Ovary (tissue), 9 donors: ENCODE measurements around the gene ABCF2. TPM values are rescaled to one million over a fixed set of nuclear protein-coding genes. Genes with fewer than 3 reads are reported as not detected.
A peak's percentile ranks its signal among the peaks of the same experiment; 100 is the strongest.

Source experiments
- DNase-seq, 5 donors: peaks; one replicate each; pipeline ENCODE4 v3.0.0-alpha.2; 2019 to 2020
- H3K27ac ChIP-seq, 2 donors: fragments of 200-600 bp; one replicate each; pipeline versions ENCODE4 v1.5.1 to v1.8.0; 2019 to 2022
- H3K27me3 ChIP-seq: fragments of 200-600 bp; one replicate; pipeline ENCODE4 v1.8.0; 2022
- H3K36me3 ChIP-seq: fragments of 200-600 bp; sonication (generic); one replicate; pipeline ENCODE4 v1.5.1; 2019
- H3K4me1 ChIP-seq: one replicate; pipeline ENCODE4 v1.8.1; 2013; ENCODE audit warnings: mild to moderate bottlenecking, moderate library complexity; ENCODE audit not compliant: insufficient read depth
- H3K4me3 ChIP-seq: fragments of 200-600 bp; sonication (generic); one replicate; pipeline ENCODE4 v1.5.1; 2017
- H3K9me3 ChIP-seq, 2 donors: fragments of 200-600 bp in 1 of 2; sonication (generic) in 1 of 2; one replicate each; pipeline versions ENCODE4 v1.5.1 to v1.8.1; 2013 to 2019; ENCODE audit warnings: mild to moderate bottlenecking in 1 of 2, moderate library complexity in 1 of 2
- WGBS, 3 donors: extraction: QIAGEN DNeasy Blood & Tissue Kit in 1 of 3; methylation state at CpG; one replicate each; pipeline versions ENCODE4 v1.1.5 to v1.1.7; 2013 to 2017; 5-methylcytosine and 5-hydroxymethylcytosine counted together
- intact Hi-C, 4 donors: fragments of 100-400 bp; cut with DNase I; formaldehyde crosslinking; loops; one replicate each; pipeline versions ENCODE4 v1.11.0 to v1.15.1; 2022 to 2023
- microRNA counts: library from miRNA; unstranded; fragments of <30 nt; microRNA quantifications from one replicate; lab custom pipeline; 2016
- polyA plus RNA-seq, 2 donors: library from polyadenylated mRNA; stranded (reverse); fragments of 200-250 nt in 1 of 2; fragments of 350-450 nt in 1 of 2; fragmentation: Illumina TruSeq in 1 of 2; extraction: RNeasy Lipid Tissue Mini Kit (QIAGEN cat#74804) in 1 of 2; gene quantifications; one replicate each; pipeline ENCODE4 v1.2.3, GENCODE V29; 2013 to 2014
- total RNA-seq, 7 donors: library from RNA; depleted of rRNA in 2 of 7; stranded (reverse); fragments of >200 nt in 2 of 7; fragmentation: NEBNext Ultra II Directional in 3 of 7; extraction: Animal tissue kit (Norgen Biotek cat#: 25700) in 3 of 7; gene quantifications; one replicate each; pipeline versions ENCODE4 v1.1.0 to v1.2.4, GENCODE V29; 2016 to 2023
- TF ChIP-seq, protein P1 (sequence below), 3 donors: fragments of 450-650 bp in 2 of 3; fragments of 200-600 bp in 1 of 3; IDR thresholded peaks; one replicate each; pipeline versions ENCODE4 v1.5.1 to v1.8.0; 2016 to 2022; ENCODE audit warnings: antibody characterized with exemption in 3 of 3, mild to moderate bottlenecking in 1 of 3
- donor health status: DM: no; HTN: no; CAD: no; lungs with moderate emphysema.
- donor health status: DM: no; HTN: no; CAD: no.
- donor health status: Bipolar disorder and iron deficiency.
- donor health status: DM: yes; HTN: yes; CAD: no.
- donor health status: DM: no; HTN: no; CAD: no.
- donor health status: DM: yes; HTN: yes; CAD: no.

The ABCF2 gene
- total and polyA plus RNA-seq, 9 donors, result 13.6 to 40.3 (median 27.6) TPM

DNA sequence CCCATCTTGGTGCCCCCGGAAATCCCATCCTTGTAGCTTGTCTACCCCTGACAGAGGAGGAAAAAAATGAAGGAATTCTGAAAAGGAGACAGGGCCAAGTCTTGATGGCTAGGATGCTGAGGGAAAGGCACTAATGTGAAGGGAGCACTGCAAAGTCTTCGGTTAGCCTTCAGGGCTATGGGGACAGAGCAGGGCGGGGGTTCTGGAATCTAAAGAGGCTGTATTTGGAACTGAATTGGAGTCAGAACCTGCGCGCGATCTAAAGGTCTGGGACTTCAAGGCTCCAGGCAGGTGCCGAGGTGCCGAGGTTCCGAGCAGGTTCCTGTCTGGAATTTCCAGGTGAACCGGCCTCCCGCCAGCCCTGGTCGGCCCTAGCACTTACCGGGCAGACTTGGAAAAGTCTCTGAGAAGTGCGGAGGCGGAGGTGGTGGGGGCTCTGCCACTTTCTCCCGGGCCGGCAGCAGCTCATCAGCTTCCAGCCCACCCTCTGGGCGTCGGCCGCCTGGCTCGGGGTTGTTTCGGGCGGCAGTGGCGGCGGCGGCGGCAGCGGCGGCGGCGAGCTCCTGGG, 60.3 kb downstream of the ABCF2 start:
- Histone ChIP-seq H3K9me3 (no peaks in the 10 kb centered on the region), H3K27ac (no peak overlapping the region), H3K4me1 (peaks cover 5% of the 10 kb centered on the region), H3K36me3 (no peaks in the 10 kb centered on the region), H3K4me3 (peak overlapping the region; percentile 24), H3K27me3 (peaks cover 3% of the 10 kb centered on the region)
- TF ChIP-seq, protein P1, sequence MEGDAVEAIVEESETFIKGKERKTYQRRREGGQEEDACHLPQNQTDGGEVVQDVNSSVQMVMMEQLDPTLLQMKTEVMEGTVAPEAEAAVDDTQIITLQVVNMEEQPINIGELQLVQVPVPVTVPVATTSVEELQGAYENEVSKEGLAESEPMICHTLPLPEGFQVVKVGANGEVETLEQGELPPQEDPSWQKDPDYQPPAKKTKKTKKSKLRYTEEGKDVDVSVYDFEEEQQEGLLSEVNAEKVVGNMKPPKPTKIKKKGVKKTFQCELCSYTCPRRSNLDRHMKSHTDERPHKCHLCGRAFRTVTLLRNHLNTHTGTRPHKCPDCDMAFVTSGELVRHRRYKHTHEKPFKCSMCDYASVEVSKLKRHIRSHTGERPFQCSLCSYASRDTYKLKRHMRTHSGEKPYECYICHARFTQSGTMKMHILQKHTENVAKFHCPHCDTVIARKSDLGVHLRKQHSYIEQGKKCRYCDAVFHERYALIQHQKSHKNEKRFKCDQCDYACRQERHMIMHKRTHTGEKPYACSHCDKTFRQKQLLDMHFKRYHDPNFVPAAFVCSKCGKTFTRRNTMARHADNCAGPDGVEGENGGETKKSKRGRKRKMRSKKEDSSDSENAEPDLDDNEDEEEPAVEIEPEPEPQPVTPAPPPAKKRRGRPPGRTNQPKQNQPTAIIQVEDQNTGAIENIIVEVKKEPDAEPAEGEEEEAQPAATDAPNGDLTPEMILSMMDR (IDR thresholded peaks at IDR 0.05), result no peak
- DNase-seq, result no peak
- intact Hi-C loops, result loop anchor here in 1 of 4 donors (5.0 kb wide), 1 partner anchor 39 kb away; no protein-coding TSS in a partner anchor
- 8 to 19% (median 9%) methylated on average over 19 to 31 of the region's 31 CpGs for WGBS, 3 donors

MicroRNAs within 50 kb of the gene (microRNA counts, 767-probe panel; counts per million panel counts)
- microRNA hsa-miR-671-3p (lab: Ali Mortazavi, UCI) (530 counts per million, percentile 78 among the panel's probes with 10 or more counts), microRNA hsa-miR-671-5p (lab: Ali Mortazavi, UCI) (530 counts per million, percentile 78 among the panel's probes with 10 or more counts)

Other genes with a start within 250 kb of the ABCF2 start
- 10 to 100 TPM in 2 of 7 donors, 1 to 10 TPM in 5; 2.0 to 26.3 (median 8.0) TPM for gene KCNH2, start 248.9 kb downstream of the ABCF2 start, total RNA-seq
- gene KCNH2, start 248.9 kb downstream of the ABCF2 start, polyA plus RNA-seq, result 1 to 10 TPM; 3.0 to 5.0 TPM
- gene NOS3, start 236.2 kb downstream of the ABCF2 start, total RNA-seq, result 10 to 100 TPM in 1 of 7 donors, 1 to 10 TPM in 6; 2.9 to 26.0 (median 5.4) TPM
- gene NOS3, start 236.2 kb downstream of the ABCF2 start, polyA plus RNA-seq, result 1 to 10 TPM; 1.0 to 8.9 TPM
- gene ATG9B, start 202.7 kb downstream of the ABCF2 start, total RNA-seq, result 1 to 10 TPM in 1 of 7 donors, under 1 TPM in 6; 0.18 to 1.0 (median 0.40) TPM
- gene ATG9B, start 202.7 kb downstream of the ABCF2 start, polyA plus RNA-seq, result under 1 TPM; 0.03 to 0.19 TPM
- 10 to 100 TPM; 15.5 to 45.2 (median 29.1) TPM for gene ABCB8, start 198.8 kb downstream of the ABCF2 start, total RNA-seq
- 10 to 100 TPM in 1 of 2 donors, 1 to 10 TPM in 1; 6.1 to 14.7 TPM for gene ABCB8, start 198.8 kb downstream of the ABCF2 start, polyA plus RNA-seq
- 1 to 10 TPM; 2.5 to 9.4 (median 4.5) TPM for gene ASIC3, start 178.7 kb downstream of the ABCF2 start, total RNA-seq
- 1 to 10 TPM; 1.0 to 2.9 TPM for gene ASIC3, start 178.7 kb downstream of the ABCF2 start, polyA plus RNA-seq
- gene CDK5, start 169.3 kb downstream of the ABCF2 start, total RNA-seq, result 1 to 10 TPM; 2.7 to 5.9 (median 4.1) TPM
- 1 to 10 TPM; 3.8 to 9.4 TPM for gene CDK5, start 169.3 kb downstream of the ABCF2 start, polyA plus RNA-seq
- gene SLC4A2, start 167.6 kb downstream of the ABCF2 start, total RNA-seq, result 100 to 1,000 TPM in 4 of 7 donors, 10 to 100 TPM in 3; 55.6 to 127 (median 108) TPM
- 10 to 100 TPM; 10.5 to 53.2 TPM for gene SLC4A2, start 167.6 kb downstream of the ABCF2 start, polyA plus RNA-seq
- gene FASTK, start 146.4 kb downstream of the ABCF2 start, total RNA-seq, result 10 to 100 TPM; 58.0 to 93.3 (median 75.8) TPM
- 10 to 100 TPM in 1 of 2 donors, 1 to 10 TPM in 1; 5.4 to 95.2 TPM for gene FASTK, start 146.4 kb downstream of the ABCF2 start, polyA plus RNA-seq
- 10 to 100 TPM; 19.0 to 40.3 (median 33.8) TPM for gene TMUB1, start 143.7 kb downstream of the ABCF2 start, total RNA-seq
- gene TMUB1, start 143.7 kb downstream of the ABCF2 start, polyA plus RNA-seq, result 10 to 100 TPM in 1 of 2 donors, 1 to 10 TPM in 1; 1.9 to 28.8 TPM
- 100 to 1,000 TPM in 4 of 7 donors, 10 to 100 TPM in 3; 58.7 to 125 (median 101) TPM for gene AGAP3, start 140.7 kb downstream of the ABCF2 start, total RNA-seq
- gene AGAP3, start 140.7 kb downstream of the ABCF2 start, polyA plus RNA-seq, result 10 to 100 TPM; 22.3 to 77.4 TPM
- gene GBX1, start 59.5 kb downstream of the ABCF2 start, total RNA-seq, result not detected
- gene GBX1, start 59.5 kb downstream of the ABCF2 start, polyA plus RNA-seq, result not detected
- not detected for gene ASB10, start 40.0 kb downstream of the ABCF2 start, total RNA-seq
- not detected for gene ASB10, start 40.0 kb downstream of the ABCF2 start, polyA plus RNA-seq
- gene H2BK1, start 16.7 kb downstream of the ABCF2 start, total RNA-seq, result 1 to 10 TPM in 3 of 7 donors, not detected in 4; 1.0 to 1.3 (median 1.1) TPM
- under 1 TPM in 1 of 2 donors, not detected in 1; 0.36 TPM for gene H2BK1, start 16.7 kb downstream of the ABCF2 start, polyA plus RNA-seq
- gene CHPF2, start 5.3 kb upstream of the ABCF2 start, total RNA-seq, result 10 to 100 TPM; 19.3 to 36.2 (median 28.5) TPM
- 10 to 100 TPM in 1 of 2 donors, 1 to 10 TPM in 1; 8.4 to 18.8 TPM for gene CHPF2, start 5.3 kb upstream of the ABCF2 start, polyA plus RNA-seq
- gene SMARCD3, start 21.5 kb upstream of the ABCF2 start, total RNA-seq, result 100 to 1,000 TPM in 4 of 7 donors, 10 to 100 TPM in 3; 30.2 to 203 (median 101) TPM
- 10 to 100 TPM; 43.5 to 56.1 TPM for gene SMARCD3, start 21.5 kb upstream of the ABCF2 start, polyA plus RNA-seq
- 10 to 100 TPM; 38.6 to 57.3 (median 45.6) TPM for gene NUB1, start 114.6 kb upstream of the ABCF2 start, total RNA-seq
- 100 to 1,000 TPM in 1 of 2 donors, 10 to 100 TPM in 1; 33.8 to 162 TPM for gene NUB1, start 114.6 kb upstream of the ABCF2 start, polyA plus RNA-seq
- 10 to 100 TPM in 5 of 7 donors, 1 to 10 TPM in 2; 1.2 to 43.4 (median 19.4) TPM for gene WDR86, start 182.8 kb upstream of the ABCF2 start, total RNA-seq
- gene WDR86, start 182.8 kb upstream of the ABCF2 start, polyA plus RNA-seq, result 1 to 10 TPM in 1 of 2 donors, under 1 TPM in 1; 0.77 to 3.1 TPM
- gene CRYGN, start 212.9 kb upstream of the ABCF2 start, total RNA-seq, result 1 to 10 TPM in 2 of 7 donors, under 1 TPM in 3, not detected in 2; 0.43 to 2.3 (median 0.95) TPM
- gene CRYGN, start 212.9 kb upstream of the ABCF2 start, polyA plus RNA-seq, result under 1 TPM; 0.24 to 0.53 TPM